ENCODE results near the gene ZDHHC11. TPM values are rescaled to one million over a fixed set of nuclear protein-coding genes. Genes with fewer than 3 reads are reported as not detected.
A peak's percentile ranks its signal among the peaks of the same experiment; 100 is the strongest.
"Not testable (repeated sequence)": the region's sequence is repeated elsewhere in the genome, so short reads cannot be mapped to it uniquely, and the experiment has no call there.

ZDHHC11 gene
- total RNA-seq, 2 donors from 2014 or later, result 4.7 to 10.9 TPM

DNA sequence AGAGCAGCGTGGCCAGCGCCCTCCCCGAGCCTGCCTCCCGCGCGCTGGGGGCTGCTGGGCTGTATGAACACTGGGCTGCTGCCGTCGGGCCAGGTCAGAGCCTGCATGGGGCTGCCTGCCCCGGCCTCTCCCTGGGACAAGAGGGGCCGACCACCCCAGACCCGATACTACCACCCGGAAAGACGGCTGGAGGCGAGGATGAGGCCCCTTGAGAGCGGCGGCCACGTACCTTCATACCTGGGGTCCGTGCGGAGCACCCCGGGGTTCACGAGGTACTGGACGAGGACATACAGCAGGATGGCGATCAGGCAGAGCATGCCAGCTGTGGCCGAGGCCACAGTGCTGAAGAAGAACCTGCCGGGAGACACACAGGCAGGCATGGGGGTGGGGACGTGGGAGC, 7.4 kb downstream of the ZDHHC11 start:
- not testable (repeated sequence) for H3K36me3 ChIP-seq (replicated peaks in 1 of 2; ENCODE audit: insufficient read depth in 1 of 2, low read depth in 2 of 2); H3K9me3 ChIP-seq; ATAC-seq; H3K27me3 ChIP-seq; H3K27ac ChIP-seq; H3K4me1 ChIP-seq; H3K4me3 ChIP-seq
- intact Hi-C loops (cut with DNase I), result loop anchor here (5.0 kb wide), 1 partner anchor 86 kb away; no protein-coding TSS in a partner anchor
- WGBS, 2 donors, result 80% methylated on average over 13 of the region's 26 CpGs; no CpG with 5 or more reads in 1 of the 2 donors
- DNase-seq, result peak in 2 of 4 donors; percentile 3 to 11

DNA sequence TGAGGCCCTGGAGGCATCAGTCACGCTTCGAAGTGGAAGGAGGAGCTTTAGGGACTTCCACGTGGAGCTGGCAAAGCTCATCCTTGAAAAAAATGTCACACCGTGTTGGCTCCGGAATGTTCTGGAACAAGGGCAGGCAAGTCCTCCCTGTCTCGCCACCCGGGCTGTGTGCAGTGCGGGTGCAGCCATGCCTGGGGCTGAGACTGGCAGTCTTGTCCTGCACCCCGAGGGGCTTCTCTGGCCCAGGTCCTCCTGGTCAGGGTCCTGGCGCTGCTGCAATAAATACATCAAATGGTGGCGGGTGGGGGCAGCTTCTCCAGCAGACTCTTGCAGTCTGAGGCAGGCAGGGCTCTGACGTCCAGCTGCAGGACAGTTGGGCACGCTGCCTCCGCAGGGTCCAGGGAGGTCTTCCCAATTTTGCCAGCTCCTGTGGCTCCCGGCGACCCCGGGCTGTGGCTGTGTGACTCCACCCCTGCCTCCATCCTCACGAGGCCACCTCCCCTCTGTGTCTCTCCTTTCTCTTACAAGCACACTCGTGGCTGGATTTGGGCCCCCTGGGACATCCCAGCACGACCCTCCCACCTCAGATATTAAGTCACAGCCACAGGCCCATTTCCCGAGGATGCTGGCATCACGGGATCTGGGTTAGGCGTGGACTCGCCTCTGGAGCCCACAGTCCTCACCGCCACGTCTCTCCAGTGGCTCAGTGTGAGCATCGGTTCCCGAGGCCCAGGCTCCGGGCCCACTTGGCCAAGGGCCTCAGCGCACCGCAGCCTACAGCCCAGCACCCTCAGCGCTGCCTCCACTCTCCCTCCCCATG, 8.2 kb downstream of the ZDHHC11 start:
- WGBS, 2 donors, result 84 to 86% methylated on average over 21 to 24 of the region's 32 CpGs
- not testable (repeated sequence) for H3K36me3 ChIP-seq (replicated peaks in 1 of 2; ENCODE audit: insufficient read depth in 1 of 2, low read depth in 2 of 2); H3K27me3 ChIP-seq; H3K27ac ChIP-seq; H3K9me3 ChIP-seq; H3K4me3 ChIP-seq; H3K4me1 ChIP-seq; ATAC-seq
- intact Hi-C loops (cut with DNase I), result loop anchor here (5.0 kb wide), 1 partner anchor 85 kb away; no protein-coding TSS in a partner anchor
- DNase-seq, result peak in 2 of 4 donors; percentile 5 to 9

DNA sequence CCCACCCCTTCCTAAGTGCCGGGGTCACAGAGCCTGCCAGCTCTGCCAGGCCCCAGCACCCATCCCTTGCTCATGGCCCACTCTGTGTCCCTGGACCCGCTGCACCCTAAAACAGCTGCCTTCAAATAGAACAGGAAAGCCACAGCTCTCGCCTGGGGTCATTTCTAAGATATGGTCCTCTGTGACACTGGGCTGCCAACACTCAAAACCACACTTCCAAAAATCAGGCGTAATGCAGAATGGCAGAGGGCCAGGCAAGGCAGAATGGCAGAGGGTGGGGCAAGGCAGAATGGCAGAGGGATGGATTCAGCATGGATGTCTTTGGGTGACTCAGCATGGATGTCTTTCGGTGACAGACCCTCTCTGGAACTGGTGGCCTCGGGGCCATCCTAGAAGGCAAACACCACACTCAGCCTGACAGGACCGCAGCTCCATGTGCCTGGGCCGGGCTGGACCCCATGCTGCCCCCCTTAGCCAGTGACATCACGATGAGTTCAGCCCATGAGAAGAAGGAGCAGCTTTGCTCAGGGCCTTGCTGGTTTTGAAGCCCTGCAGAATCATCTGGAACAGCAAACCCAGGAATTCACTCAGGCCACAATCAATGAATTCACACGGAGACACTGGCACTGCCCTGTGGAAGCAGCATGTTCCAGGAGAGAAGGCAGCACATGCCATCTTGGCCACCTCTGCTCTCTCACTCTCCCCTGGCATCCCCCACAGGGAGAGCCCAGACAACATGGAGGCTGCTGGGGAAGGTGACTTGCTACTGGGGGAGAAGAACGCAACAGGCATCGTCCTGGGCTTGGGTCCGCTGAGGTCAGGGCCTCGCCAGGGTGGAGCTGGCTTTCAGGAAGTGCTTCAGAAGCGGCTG, 9.0 kb downstream of the ZDHHC11 start:
- not testable (repeated sequence) for H3K36me3 ChIP-seq (replicated peaks in 1 of 2; ENCODE audit: insufficient read depth in 1 of 2, low read depth in 2 of 2); H3K4me1 ChIP-seq; H3K9me3 ChIP-seq; ATAC-seq; H3K27me3 ChIP-seq; H3K4me3 ChIP-seq; H3K27ac ChIP-seq
- intact Hi-C loops (cut with DNase I), result loop anchor here (5.0 kb wide), 1 partner anchor 84 kb away; no protein-coding TSS in a partner anchor
- peak in 1 of 4 donors; percentile 4 for DNase-seq
- WGBS, 2 donors, result 87 to 90% methylated on average over 10 to 14 of the region's 15 CpGs

DNA sequence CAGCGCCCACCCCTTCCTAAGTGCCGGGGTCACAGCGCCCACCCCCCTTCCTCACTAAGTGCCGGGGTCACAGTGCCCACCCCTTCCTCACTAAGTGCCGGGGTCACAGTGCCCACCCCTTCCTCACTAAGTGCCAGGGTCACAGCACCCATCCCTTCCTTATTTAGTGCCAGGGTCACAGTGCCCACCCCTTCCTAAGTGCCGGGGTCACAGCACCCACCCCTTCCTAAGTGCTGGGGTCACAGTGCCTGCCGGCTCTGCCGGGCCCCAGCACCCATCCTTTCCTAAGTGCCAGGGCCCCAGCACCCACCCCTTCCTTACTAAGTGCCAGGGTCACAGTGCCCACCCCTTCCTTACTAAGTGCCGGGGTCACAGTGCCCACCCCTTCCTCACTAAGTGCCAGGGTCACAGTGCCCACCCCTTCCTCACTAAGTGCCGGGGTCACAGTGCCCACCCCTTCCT, 9.8 kb downstream of the ZDHHC11 start:
- ATAC-seq; DNase-seq; H3K4me1 ChIP-seq; H3K27me3 ChIP-seq; H3K9me3 ChIP-seq; H3K4me3 ChIP-seq; H3K27ac ChIP-seq; H3K36me3 ChIP-seq (replicated peaks in 1 of 2; ENCODE audit: insufficient read depth in 1 of 2, low read depth in 2 of 2): not testable (repeated sequence)
- WGBS, 2 donors, result 76 to 83% methylated on average over 8 to 10 of the region's 10 CpGs
- intact Hi-C loops (cut with DNase I), result loop anchor here (5.0 kb wide), 1 partner anchor 84 kb away; no protein-coding TSS in a partner anchor

DNA sequence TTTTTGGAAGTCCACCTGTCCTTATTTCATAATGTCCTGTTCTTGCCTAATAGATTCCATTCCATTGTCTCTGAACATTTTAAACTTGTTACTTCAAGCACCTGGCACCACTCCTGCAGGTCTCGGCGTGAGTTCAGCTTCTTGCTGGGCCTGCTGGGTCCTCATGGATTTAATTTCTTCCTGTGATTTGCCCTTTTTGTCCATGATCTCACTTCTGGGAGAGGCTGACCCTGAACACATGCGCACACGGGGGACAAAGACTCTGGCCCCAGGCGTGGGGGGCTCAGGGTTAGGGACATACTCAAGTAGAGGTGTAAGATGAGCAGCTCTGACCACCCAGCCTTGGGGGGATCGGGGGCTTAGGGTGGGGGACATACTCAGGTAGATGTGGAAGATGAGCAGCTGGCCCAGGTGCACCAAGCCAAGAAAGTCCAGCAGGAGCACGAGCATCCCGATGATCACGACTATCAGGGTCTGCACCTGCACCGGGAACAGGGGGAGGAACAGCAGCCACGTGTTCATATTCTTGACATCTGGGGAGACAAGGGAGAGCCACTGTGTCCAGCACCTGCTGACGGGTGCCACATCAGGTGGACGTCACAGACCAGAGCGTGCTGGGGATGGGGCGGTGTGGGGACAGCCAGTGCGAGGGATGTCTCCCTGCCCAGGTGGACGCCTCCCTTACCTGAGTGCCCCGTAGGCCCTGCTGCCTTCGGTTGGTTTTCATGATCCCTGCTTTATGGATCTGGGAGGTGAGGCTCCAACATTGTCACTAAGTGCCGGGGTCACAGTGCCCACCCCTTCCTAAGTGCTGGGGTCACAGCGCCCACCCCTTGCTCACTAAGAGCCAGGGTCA, 10.4 kb downstream of the ZDHHC11 start:
- not testable (repeated sequence) for H3K27ac ChIP-seq; H3K9me3 ChIP-seq; ATAC-seq; H3K4me3 ChIP-seq; H3K4me1 ChIP-seq; H3K27me3 ChIP-seq; H3K36me3 ChIP-seq (replicated peaks in 1 of 2; ENCODE audit: insufficient read depth in 1 of 2, low read depth in 2 of 2)
- intact Hi-C loops (cut with DNase I), result loop anchor here (5.0 kb wide), 1 partner anchor 83 kb away; no protein-coding TSS in a partner anchor
- peak in 2 of 4 donors; percentile 5 to 6 for DNase-seq
- WGBS, 2 donors, result 85% methylated on average over 10 to 21 of the region's 21 CpGs

DNA sequence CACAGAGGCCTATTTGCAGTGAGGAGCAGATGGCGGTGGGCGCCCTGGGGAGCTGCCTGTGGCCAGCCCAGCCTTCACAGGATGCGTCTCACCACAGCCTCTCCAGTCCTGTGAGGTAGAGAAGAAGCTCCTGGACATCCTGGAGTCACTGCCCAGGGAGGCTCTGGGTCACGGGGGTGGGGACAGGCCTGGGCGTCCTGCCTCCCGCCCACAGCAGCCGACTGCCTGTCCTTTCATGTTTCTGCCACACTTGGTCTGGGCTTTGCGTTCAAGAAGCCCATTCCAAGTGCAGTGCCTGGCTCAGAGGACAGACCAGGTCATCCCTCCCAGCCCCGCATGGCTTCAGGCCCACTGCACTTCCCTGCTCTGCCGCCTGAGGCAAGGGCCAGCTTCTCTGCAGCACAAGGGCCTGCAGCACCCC, 12.3 kb downstream of the ZDHHC11 start:
- H3K4me1 ChIP-seq; H3K9me3 ChIP-seq; ATAC-seq; intact Hi-C loops (cut with DNase I); DNase-seq; H3K4me3 ChIP-seq; H3K27me3 ChIP-seq; H3K36me3 ChIP-seq (replicated peaks in 1 of 2; ENCODE audit: insufficient read depth in 1 of 2, low read depth in 2 of 2); H3K27ac ChIP-seq: not testable (repeated sequence)
- WGBS, 2 donors, result 80 to 90% methylated on average over 2 to 10 of the region's 10 CpGs

DNA sequence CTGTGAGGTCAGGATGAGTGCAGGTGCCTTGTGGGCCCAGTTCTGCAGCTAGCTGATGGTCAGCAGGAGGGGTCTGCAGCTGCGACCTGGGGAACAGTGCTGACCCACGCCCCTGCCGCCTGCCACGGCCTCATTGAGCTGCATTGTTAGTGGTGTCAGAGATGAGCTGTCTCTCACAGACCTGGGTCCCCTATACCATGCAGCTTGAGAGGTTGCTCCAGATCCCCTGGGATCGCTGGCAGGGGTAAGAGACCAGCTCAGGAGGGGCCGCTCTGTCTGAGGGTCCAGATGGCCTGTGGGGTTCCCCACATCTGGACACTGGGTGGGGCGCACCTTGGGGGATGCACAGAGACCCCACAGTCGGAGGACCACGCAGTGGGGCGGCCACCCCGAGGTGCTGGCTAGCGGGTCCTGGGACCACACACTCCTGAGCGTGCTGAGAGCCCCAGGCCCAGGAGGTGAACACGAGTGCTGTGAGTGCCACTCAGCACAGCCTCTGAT, 13.1 kb downstream of the ZDHHC11 start:
- H3K9me3 ChIP-seq; H3K27ac ChIP-seq; ATAC-seq; H3K36me3 ChIP-seq (replicated peaks in 1 of 2; ENCODE audit: insufficient read depth in 1 of 2, low read depth in 2 of 2); DNase-seq; intact Hi-C loops (cut with DNase I); H3K4me3 ChIP-seq; H3K27me3 ChIP-seq; H3K4me1 ChIP-seq: not testable (repeated sequence)
- 91% methylated on average over 9 of the region's 14 CpGs; no CpG with 5 or more reads in 1 of the 2 donors for WGBS, 2 donors

DNA sequence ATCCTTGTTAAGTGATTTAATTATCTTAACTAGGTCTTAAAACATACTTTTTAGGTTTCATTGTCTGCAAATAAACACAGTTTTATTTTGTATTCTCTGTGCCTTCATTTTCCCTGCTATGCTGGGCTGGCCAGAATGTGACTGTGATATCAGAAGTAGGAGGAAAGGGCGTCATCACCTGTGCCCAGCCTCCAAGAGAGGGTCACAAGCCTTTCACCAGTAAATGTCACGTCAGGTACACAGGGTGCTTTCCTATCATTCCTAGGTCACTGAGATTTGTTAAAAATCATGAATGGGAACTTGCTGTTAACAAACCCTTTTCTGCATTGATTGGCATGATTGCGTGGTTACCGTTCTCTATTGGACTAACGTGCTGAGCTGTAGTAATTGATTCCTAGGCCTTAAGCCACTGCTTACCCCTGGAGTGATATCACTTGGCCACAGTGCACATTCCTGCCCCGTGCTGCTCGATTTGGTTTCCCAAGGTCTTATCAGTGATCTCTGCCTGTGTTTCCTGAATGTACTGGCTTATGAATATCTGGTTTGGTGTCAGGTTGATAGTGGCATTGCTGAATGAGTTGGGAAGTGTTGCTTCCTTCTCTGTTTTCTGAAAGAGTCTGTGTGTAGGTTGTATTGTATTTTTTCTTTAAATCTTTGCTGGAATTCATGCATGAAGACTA, 14.7 kb downstream of the ZDHHC11 start:
- H3K27ac ChIP-seq, result peak overlapping the region in 3 of 4 donors; percentile 38 to 70 (median 59)
- H3K4me1 ChIP-seq; H3K4me3 ChIP-seq; intact Hi-C loops (cut with DNase I); H3K9me3 ChIP-seq; H3K27me3 ChIP-seq; H3K36me3 ChIP-seq (replicated peaks in 1 of 2; ENCODE audit: insufficient read depth in 1 of 2, low read depth in 2 of 2): not testable (repeated sequence)
- 27 to 41% methylated on average over 7 of the region's 7 CpGs for WGBS, 2 donors
- DNase-seq, result peak in 2 of 4 donors; percentile 43 to 49
- peak; percentile 88 for ATAC-seq

DNA sequence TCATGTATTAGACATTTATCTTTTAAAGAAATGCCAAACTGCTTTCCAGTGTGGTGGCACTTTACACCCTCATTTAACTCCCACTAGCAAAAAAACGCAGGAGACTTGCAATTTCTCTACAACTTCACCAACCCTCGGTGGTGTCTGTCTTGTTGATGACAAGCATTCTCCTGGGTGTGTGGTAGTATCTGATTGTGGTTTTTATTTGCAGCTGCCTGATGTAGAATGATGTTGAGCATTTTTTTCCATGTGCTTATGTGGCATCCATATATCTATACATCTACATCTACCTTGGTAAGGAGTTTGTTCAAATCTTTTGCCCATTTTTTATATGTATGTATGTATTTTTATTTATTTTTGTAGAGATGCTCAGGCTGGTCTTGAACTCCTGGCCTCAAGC, 16.8 kb downstream of the ZDHHC11 start:
- ATAC-seq; H3K36me3 ChIP-seq (replicated peaks in 1 of 2; ENCODE audit: insufficient read depth in 1 of 2, low read depth in 2 of 2); H3K9me3 ChIP-seq; intact Hi-C loops (cut with DNase I); H3K4me3 ChIP-seq; H3K27ac ChIP-seq; DNase-seq; H3K4me1 ChIP-seq; H3K27me3 ChIP-seq: not testable (repeated sequence)
- WGBS, 2 donors, result 57 to 61% methylated on average over 2 of the region's 2 CpGs

DNA sequence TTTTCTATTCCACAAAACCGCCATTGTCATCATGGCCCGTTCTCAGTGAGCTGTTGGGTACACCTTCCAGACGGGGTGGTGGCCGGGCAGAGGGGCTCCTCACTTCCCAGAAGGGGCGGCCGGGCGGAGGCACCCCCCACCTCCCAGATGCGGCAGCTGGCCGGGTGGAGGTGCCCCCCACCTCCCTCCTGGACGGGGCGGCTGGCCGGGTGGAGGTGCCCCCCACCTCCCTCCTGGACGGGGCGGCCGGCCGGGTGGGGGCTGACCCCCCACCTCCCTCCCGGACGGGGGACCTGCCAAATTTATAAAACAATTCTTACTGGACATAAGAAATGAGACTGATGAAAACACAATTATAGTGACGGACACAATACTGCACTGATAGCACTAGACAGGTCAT, 22.6 kb downstream of the ZDHHC11 start:
- DNase-seq; H3K4me1 ChIP-seq; H3K27ac ChIP-seq; intact Hi-C loops (cut with DNase I); H3K27me3 ChIP-seq; H3K4me3 ChIP-seq; H3K36me3 ChIP-seq (replicated peaks in 1 of 2; ENCODE audit: insufficient read depth in 1 of 2, low read depth in 2 of 2); H3K9me3 ChIP-seq; ATAC-seq: not testable (repeated sequence)
- WGBS, 2 donors, result 91 to 94% methylated on average over 16 of the region's 19 CpGs
